Measurements from ENCODE around the gene VLDLR. TPM values are rescaled to one million over a fixed set of nuclear protein-coding genes. Genes with fewer than 3 reads are reported as not detected.

Gene VLDLR
- total RNA-seq, 4 donors from 2014 or later, result 8.5 to 99.5 (median 19.4) TPM

DNA sequence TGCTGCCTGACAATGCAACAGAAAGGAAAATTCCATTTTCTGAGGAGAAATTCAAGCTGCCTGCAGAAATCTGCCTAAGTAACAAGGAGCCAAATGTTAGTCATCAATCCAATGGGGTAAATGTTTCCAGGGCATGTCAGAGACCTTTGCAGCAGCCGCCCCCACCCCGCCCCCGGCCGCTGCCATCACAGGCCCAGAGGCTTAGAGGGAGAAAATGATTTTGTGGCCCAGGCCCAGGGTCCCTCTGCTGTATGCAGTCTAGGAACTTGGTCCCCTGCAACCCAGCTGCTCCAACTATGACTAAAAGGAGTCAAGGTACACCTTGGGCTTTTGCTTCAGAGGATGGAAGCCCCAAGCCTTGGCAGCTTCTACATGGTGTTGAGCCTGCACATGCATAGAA is 45.0 kb downstream of the VLDLR start:
- Histone ChIP-seq H3K9me3 (no peaks in the 10 kb centered on the region), H3K27me3 (no peaks in the 10 kb centered on the region), H3K36me3 (no peaks in the 10 kb centered on the region), H3K4me1 (no peaks in the 10 kb centered on the region), H3K4me3 (no peak overlapping the region), H3K27ac (no peak overlapping the region)
- no peak for TF ChIP-seq POLR2A (IDR thresholded peaks at IDR 0.05)
- TF ChIP-seq, protein P1, sequence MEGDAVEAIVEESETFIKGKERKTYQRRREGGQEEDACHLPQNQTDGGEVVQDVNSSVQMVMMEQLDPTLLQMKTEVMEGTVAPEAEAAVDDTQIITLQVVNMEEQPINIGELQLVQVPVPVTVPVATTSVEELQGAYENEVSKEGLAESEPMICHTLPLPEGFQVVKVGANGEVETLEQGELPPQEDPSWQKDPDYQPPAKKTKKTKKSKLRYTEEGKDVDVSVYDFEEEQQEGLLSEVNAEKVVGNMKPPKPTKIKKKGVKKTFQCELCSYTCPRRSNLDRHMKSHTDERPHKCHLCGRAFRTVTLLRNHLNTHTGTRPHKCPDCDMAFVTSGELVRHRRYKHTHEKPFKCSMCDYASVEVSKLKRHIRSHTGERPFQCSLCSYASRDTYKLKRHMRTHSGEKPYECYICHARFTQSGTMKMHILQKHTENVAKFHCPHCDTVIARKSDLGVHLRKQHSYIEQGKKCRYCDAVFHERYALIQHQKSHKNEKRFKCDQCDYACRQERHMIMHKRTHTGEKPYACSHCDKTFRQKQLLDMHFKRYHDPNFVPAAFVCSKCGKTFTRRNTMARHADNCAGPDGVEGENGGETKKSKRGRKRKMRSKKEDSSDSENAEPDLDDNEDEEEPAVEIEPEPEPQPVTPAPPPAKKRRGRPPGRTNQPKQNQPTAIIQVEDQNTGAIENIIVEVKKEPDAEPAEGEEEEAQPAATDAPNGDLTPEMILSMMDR (IDR thresholded peaks at IDR 0.05), result no peak
- DNase-seq, result no peak
- intact Hi-C loops (cut with DNase I; ENCODE audit: low total_unique reads), result no loop called here

DNA sequence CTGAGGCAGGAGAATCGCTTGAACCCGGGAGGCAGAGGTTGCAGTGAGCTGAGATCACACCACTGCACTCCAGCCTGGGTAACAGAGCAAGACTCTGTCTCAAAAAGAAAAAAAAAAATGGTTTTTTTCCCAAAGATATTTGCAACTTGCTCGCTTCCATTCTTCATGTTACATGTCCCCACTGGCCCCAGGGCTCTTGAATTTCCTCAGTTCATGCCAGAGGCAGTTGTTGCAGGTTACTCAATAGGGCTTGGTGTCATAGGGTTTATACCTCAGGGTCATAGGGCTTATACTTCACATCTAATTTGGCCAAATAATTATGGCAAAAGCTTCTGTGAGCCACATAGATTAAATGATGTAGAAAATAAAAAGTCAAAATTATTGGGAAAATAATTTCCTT is 51.6 kb downstream of the VLDLR start:
- Histone ChIP-seq H3K9me3 (no peaks in the 10 kb centered on the region), H3K4me3 (no peak overlapping the region), H3K36me3 (no peaks in the 10 kb centered on the region), H3K27ac (no peak overlapping the region), H3K27me3 (no peaks in the 10 kb centered on the region), H3K4me1 (no peaks in the 10 kb centered on the region)
- no peak for DNase-seq
- intact Hi-C loops (cut with DNase I; ENCODE audit: low total_unique reads), result no loop called here
- TF ChIP-seq POLR2A (IDR thresholded peaks at IDR 0.05), result no peak
- TF ChIP-seq, protein P1 (IDR thresholded peaks at IDR 0.05), result no peak

DNA sequence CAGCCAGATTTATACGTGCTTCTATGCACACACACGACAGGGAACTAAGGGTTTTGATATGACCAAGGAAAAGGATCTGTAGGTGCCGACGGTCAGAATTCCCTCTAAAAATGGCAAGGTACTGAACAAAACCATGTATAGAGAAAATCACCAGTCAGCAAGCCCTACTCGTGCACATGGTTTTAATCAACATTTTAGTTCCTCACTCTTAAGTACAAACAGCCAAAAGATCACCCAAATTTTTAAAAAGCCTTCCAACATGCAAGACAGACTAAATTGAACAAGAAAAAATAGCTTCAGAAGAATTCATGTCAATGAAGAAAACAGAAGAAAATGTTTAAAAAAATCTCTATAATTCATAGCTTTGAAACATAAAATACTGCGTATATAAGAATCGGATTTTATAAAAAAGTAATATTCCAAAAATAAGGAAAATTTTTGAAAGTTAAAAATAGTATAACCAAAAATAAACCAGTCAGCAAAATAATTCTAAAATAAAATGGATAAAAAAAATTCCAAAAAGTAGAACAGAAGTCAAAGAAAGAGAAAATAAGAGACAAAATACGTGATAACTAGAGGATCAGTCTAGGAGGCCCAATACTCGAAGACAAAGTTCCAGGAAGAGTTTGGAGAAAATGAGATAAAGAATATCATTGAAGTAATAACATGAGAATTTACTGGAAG is 52.7 kb downstream of the VLDLR start:
- TF ChIP-seq, protein P1 (IDR thresholded peaks at IDR 0.05), result no peak
- no peak for TF ChIP-seq POLR2A (IDR thresholded peaks at IDR 0.05)
- DNase-seq, result no peak
- Histone ChIP-seq H3K27me3 (no peaks in the 10 kb centered on the region), H3K27ac (peak overlapping the region; percentile 39 to 42), H3K36me3 (no peaks in the 10 kb centered on the region), H3K4me1 (no peaks in the 10 kb centered on the region), H3K4me3 (no peak overlapping the region), H3K9me3 (no peaks in the 10 kb centered on the region)
- intact Hi-C loops (cut with DNase I; ENCODE audit: low total_unique reads), result no loop called here

DNA sequence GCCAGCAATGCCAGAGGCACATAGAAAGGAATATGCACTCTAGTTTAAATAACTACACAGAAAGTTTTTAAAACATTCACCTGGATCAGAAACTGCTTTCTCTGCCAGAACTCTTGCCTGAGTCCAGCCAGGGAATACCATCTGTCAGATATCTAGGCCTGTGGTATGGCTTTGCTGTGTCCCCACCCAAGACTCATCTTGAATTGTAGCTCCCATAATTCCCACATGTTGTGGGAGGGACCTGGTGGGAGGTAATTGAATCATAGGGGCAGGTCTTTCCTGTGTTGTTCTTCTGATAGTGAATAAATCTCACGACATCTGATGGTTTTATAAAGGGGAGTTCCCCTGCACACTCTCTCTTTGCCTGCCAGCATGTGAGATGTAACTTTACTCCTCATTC is 54.2 kb downstream of the VLDLR start:
- no peak for TF ChIP-seq POLR2A (IDR thresholded peaks at IDR 0.05)
- TF ChIP-seq, protein P1 (IDR thresholded peaks at IDR 0.05), result no peak
- intact Hi-C loops (cut with DNase I; ENCODE audit: low total_unique reads), result no loop called here
- H3K4me3 ChIP-seq, result no peak overlapping the region
- peak overlapping the region; percentile 3 to 31 for H3K27ac ChIP-seq
- H3K4me1 ChIP-seq, result no peaks in the 10 kb centered on the region
- H3K9me3 ChIP-seq, result no peaks in the 10 kb centered on the region
- H3K27me3 ChIP-seq, result no peaks in the 10 kb centered on the region
- DNase-seq, result no peak
- no peaks in the 10 kb centered on the region for H3K36me3 ChIP-seq

DNA sequence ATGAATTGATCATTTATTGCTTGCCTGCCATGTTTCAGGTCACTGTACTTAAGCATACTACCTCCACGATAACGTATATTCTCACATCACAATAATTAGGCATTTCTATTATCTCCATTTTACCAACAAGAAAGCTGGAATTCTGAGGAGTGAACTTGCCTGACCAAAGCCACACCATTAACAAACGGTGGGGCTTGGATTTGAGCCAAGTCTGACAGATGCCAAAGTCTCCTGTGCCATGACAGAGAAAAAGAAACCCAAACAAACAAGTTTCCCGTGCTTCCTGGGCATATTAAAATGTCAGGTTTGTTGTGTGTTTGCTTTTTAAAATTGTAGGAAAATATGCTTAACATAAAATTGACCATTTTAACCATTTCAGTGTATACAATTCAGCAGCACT is 54.9 kb downstream of the VLDLR start:
- no peaks in the 10 kb centered on the region for H3K9me3 ChIP-seq

More for the DNA sequence above, 54.9 kb downstream of the VLDLR start:
- H3K4me3 ChIP-seq, result no peak overlapping the region
- DNase-seq, result no peak
- H3K4me1 ChIP-seq, result no peaks in the 10 kb centered on the region
- no peaks in the 10 kb centered on the region for H3K27me3 ChIP-seq
- TF ChIP-seq, protein P1 (IDR thresholded peaks at IDR 0.05), result no peak
- TF ChIP-seq POLR2A (IDR thresholded peaks at IDR 0.05), result no peak
- intact Hi-C loops (cut with DNase I; ENCODE audit: low total_unique reads), result no loop called here
- no peaks in the 10 kb centered on the region for H3K36me3 ChIP-seq
- peak overlapping the region in 1 of 2 donors; percentile 17 for H3K27ac ChIP-seq
